Natural killer cell (primary cell): ENCODE results near the gene F9. TPM values are rescaled to one million over a fixed set of nuclear protein-coding genes. Genes with fewer than 3 reads are reported as not detected.

Experiments
- ATAC-seq, 3 donors: fragments of 150-1000 bp in 2 of 3; fragments of 200-7000 bp in 1 of 3; cut with Tn5 transposase; 1 replicate in 1 of 3; 2 replicates in 2 of 3; pipeline ENCODE4 v1.10.0; 2021; ENCODE audit warnings: mild to moderate bottlenecking in 2 of 3, moderate library complexity in 2 of 3
- DNase-seq, 2 donors: peaks; one replicate each; pipeline versions ENCODE4 v3.0.0 to v3.0.0-alpha.2; 2013 to 2021; ENCODE audit warnings: mixed read lengths in 1 of 2
- H3K27ac ChIP-seq: one replicate; pipeline ENCODE4 v1.5.1; 2013; ENCODE audit warnings: mild to moderate bottlenecking, low read length
- H3K27me3 ChIP-seq: one replicate; pipeline ENCODE4 v1.6.1; 2013; ENCODE audit warnings: low read length; ENCODE audit not compliant: control insufficient read depth, insufficient read depth
- H3K36me3 ChIP-seq: one replicate; pipeline ENCODE4 v1.6.1; 2013; ENCODE audit warnings: low read length; ENCODE audit not compliant: control insufficient read depth, insufficient read depth
- H3K4me1 ChIP-seq: one replicate; pipeline ENCODE4 v1.6.1; 2013; ENCODE audit warnings: low read length; ENCODE audit not compliant: control insufficient read depth, insufficient read depth
- H3K4me3 ChIP-seq: one replicate; pipeline ENCODE4 v1.5.1; 2013; ENCODE audit warnings: low read length
- H3K9me3 ChIP-seq: one replicate; pipeline ENCODE4 v1.6.1; 2013; ENCODE audit warnings: low read length; ENCODE audit not compliant: control insufficient read depth, insufficient read depth
- H3K27ac Mint-ChIP-seq, 2 donors: one replicate each; pipeline ENCODE4 v1.8.0; 2022; ENCODE audit warnings: mild to moderate bottlenecking in 2 of 2, mixed read lengths in 2 of 2, moderate library complexity in 1 of 2
- H3K27me3 Mint-ChIP-seq, 2 donors: one replicate each; pipeline ENCODE4 v1.8.0; 2022; ENCODE audit warnings: low read depth in 2 of 2, mixed read lengths in 2 of 2
- H3K36me3 Mint-ChIP-seq: one replicate; pipeline ENCODE4 v1.8.0; 2022; ENCODE audit warnings: mixed read lengths
- H3K4me1 Mint-ChIP-seq, 2 donors: one replicate each; pipeline ENCODE4 v1.8.0; 2022; ENCODE audit warnings: mixed read lengths in 2 of 2
- H3K4me3 Mint-ChIP-seq: one replicate; pipeline ENCODE4 v1.8.0; 2022; ENCODE audit warnings: mild to moderate bottlenecking, moderate library complexity, mixed read lengths
- H3K9me3 Mint-ChIP-seq, 2 donors: one replicate each; pipeline ENCODE4 v1.8.0; 2022; ENCODE audit warnings: mixed read lengths in 2 of 2
- CTCF ChIP-seq: fragments of 200-600 bp; IDR thresholded peaks from one replicate; pipeline ENCODE4 v1.8.0; 2022; ENCODE audit warnings: antibody characterized with exemption
- WGBS: methylation state at CpG from one replicate; pipeline ENCODE4 v1.1.7; 2013; ENCODE audit warnings: missing lambda C conversion rate; ENCODE audit not compliant: insufficient coverage; 5-methylcytosine and 5-hydroxymethylcytosine counted together
- intact Hi-C: fragments of 100-400 bp; cut with micrococcal nuclease; formaldehyde crosslinking; loops from one replicate; pipeline ENCODE4 v1.14.2; 2022
- total RNA-seq, 4 donors: library from RNA; stranded (reverse); fragments of 120-200 nt in 1 of 4; gene quantifications; one replicate each; pipeline versions ENCODE4 v1.2.3 to v1.2.4, GENCODE V29; 2013 to 2022

The F9 gene
- total RNA-seq: not detected
- total RNA-seq (2013): not detected

- H3K27me3 Mint-ChIP-seq: peaks cover 2 to 10% of the 10 kb centered on the region in 2 donors
- Histone ChIP-seq H3K27me3 (no peaks in the 10 kb centered on the region), H3K27ac (no peak within 1 kb of the TSS), H3K36me3 (no peaks in the 10 kb centered on the region), H3K4me1 (no peaks in the 10 kb centered on the region), H3K4me3 (no peak within 1 kb of the TSS), H3K9me3 (no peaks in the 10 kb centered on the region)
- no peaks in the 10 kb centered on the region for H3K9me3 Mint-ChIP-seq
- no peak for TF ChIP-seq CTCF
- H3K4me1 Mint-ChIP-seq: no peaks in the 10 kb centered on the region
- intact Hi-C loops: no loop called here
- no peak within 1 kb of the TSS for H3K4me3 Mint-ChIP-seq
- no peak for DNase-seq
- WGBS: 75% methylated on average over 4 of the region's 4 CpGs
- H3K27ac Mint-ChIP-seq: no peak within 1 kb of the TSS
- no peaks in the 10 kb centered on the region for H3K36me3 Mint-ChIP-seq
- no peak for ATAC-seq
These were observed at the start of gene F9 for GRCh38 chrX:139530550-139530949. Gene F9, plus strand, starts transcription at chrX:139530739. Its CDS starts 26 bp downstream, at chrX:139530765.

- 23% methylated on average over 2 of the region's 2 CpGs for WGBS
- intact Hi-C loops: no loop called here
These were observed 46.8 kb upstream of the F9 start for GRCh38 chrX:139483699-139484098.

GRCh38 chrX:139484591-139484990 lies 45.9 kb upstream of the F9 start:
- Mint-ChIP-seq H3K9me3 (no peaks in the 10 kb centered on the region), H3K27ac (no peak overlapping the region), H3K4me1 (no peaks in the 10 kb centered on the region), H3K4me3 (no peak overlapping the region), H3K27me3 (peaks cover 3 to 24% of the 10 kb centered on the region in 2 donors), H3K36me3 (no peaks in the 10 kb centered on the region)
- intact Hi-C loops: no loop called here
- Histone ChIP-seq H3K9me3 (no peaks in the 10 kb centered on the region), H3K27me3 (no peaks in the 10 kb centered on the region), H3K4me1 (no peaks in the 10 kb centered on the region), H3K4me3 (no peak overlapping the region), H3K27ac (no peak overlapping the region), H3K36me3 (no peaks in the 10 kb centered on the region)
- WGBS: no CpG with 5 or more reads among the region's 2 CpGs
- DNase-seq (no peak), ATAC-seq (no peak)
- no peak for TF ChIP-seq CTCF

More at GRCh38 chrX:139483699-139484098, 46.8 kb upstream of the F9 start:
- Histone ChIP-seq H3K27me3 (no peaks in the 10 kb centered on the region), H3K9me3 (no peaks in the 10 kb centered on the region), H3K4me3 (no peak overlapping the region), H3K36me3 (no peaks in the 10 kb centered on the region), H3K27ac (no peak overlapping the region), H3K4me1 (no peaks in the 10 kb centered on the region)
- no peaks in the 10 kb centered on the region for H3K9me3 Mint-ChIP-seq
- H3K27ac Mint-ChIP-seq: no peak overlapping the region
- H3K36me3 Mint-ChIP-seq: no peaks in the 10 kb centered on the region
- ATAC-seq (no peak), DNase-seq (no peak)
- H3K27me3 Mint-ChIP-seq: peaks cover 3 to 24% of the 10 kb centered on the region in 2 donors
- no peak overlapping the region for H3K4me3 Mint-ChIP-seq
- TF ChIP-seq CTCF: no peak
- H3K4me1 Mint-ChIP-seq: no peaks in the 10 kb centered on the region

- no peaks in the 10 kb centered on the region for H3K4me1 ChIP-seq
- H3K9me3 ChIP-seq: no peaks in the 10 kb centered on the region
- no peak overlapping the region for H3K4me3 ChIP-seq
- no peak for TF ChIP-seq CTCF
- H3K4me3 Mint-ChIP-seq: no peak overlapping the region
- no peak overlapping the region for H3K27ac Mint-ChIP-seq
- H3K27me3 ChIP-seq: no peaks in the 10 kb centered on the region
- H3K27ac ChIP-seq: no peak overlapping the region
- ATAC-seq (no peak), DNase-seq (no peak)
- no peaks in the 10 kb centered on the region for H3K9me3 Mint-ChIP-seq
- no peaks in the 10 kb centered on the region for H3K36me3 Mint-ChIP-seq
- no peaks in the 10 kb centered on the region for H3K36me3 ChIP-seq
- intact Hi-C loops: no loop called here
- peaks cover 3 to 9% of the 10 kb centered on the region in 2 donors for H3K27me3 Mint-ChIP-seq
- peaks cover 0 to 5% of the 10 kb centered on the region in 2 donors for H3K4me1 Mint-ChIP-seq
- WGBS: 95% methylated on average over 5 of the region's 5 CpGs
These were observed 35.2 kb upstream of the F9 start for GRCh38 chrX:139495324-139495723.
